Measurements from ENCODE around the gene FBXO24. TPM values are rescaled to one million over a fixed set of nuclear protein-coding genes. Genes with fewer than 3 reads are reported as not detected.
"Not testable (repeated sequence)": the region's sequence is repeated elsewhere in the genome, so short reads cannot be mapped to it uniquely, and the experiment has no call there.

The FBXO24 gene
- 1 to 10 TPM in 1 of 6 donors, under 1 TPM in 2, not detected in 3; 0.63 to 4.2 (median 0.77) TPM for total RNA-seq

DNA sequence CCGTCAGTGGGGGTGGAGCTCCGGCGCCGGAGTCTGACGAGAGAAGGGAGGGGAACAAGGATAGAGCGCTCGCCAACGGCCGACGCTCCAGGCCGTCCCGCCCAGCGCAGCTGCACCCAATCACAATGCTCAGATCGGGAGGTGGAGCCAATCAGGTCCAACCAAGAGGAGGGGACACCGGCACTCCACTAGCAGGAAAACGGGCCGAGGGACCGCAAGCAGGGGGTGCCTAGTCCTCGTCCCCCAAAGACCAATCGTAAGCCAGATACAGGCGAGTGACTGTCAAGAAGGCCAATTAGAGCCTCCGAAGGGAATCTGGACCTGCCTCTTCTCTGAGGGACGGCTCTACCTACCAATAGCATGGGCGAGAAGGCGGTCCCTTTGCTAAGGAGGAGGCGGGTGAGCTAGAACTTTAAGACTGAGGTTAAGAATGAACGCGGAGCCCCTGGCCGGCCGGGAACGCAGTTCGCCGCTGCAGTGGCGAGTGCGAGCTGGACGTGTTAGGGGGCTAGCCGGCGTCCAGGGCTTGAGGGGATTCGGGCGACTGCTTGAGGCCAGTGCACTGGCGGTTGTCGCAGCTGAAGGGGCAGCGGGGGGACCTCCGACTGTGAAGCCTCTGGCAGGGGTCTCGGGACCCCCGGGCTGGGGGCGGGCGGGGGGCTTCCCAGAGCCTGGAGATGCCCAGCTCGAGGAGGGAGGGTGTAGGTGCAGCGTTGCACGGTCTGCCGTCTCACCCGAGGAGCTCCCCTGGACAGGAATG, at the start of gene FBXO24:
FBXO24 (plus strand) TSS at position 63 of the 760 bp plus-strand sequence; CDS start at position 361, 298 bp downstream.
- Histone ChIP-seq H3K36me3 (peaks cover 6 to 13% (median 10%) of the 10 kb centered on the region in 4 donors), H3K27me3 (no peaks in the 10 kb centered on the region), H3K4me3 (peak within 1 kb of the TSS; percentile 85 to 98 (median 88)), H3K4me1 (peaks cover 34 to 56% (median 48%) of the 10 kb centered on the region in 4 donors), H3K9me3 (no peaks in the 10 kb centered on the region), H3K27ac (peak within 1 kb of the TSS; percentile 96 to 100 (median 98))
- DNase-seq (peak; percentile 98 to 99), ATAC-seq (ENCODE audit: low FRiP score in 2 of 2) (peak; percentile 94 to 97)
- TF ChIP-seq POLR2A (IDR thresholded peaks at IDR 0.05) (no peak), POLR2AphosphoS5 (IDR thresholded peaks at IDR 0.05) (peak in 1 of 2 donors; percentile 4)
- TF ChIP-seq, protein P1, sequence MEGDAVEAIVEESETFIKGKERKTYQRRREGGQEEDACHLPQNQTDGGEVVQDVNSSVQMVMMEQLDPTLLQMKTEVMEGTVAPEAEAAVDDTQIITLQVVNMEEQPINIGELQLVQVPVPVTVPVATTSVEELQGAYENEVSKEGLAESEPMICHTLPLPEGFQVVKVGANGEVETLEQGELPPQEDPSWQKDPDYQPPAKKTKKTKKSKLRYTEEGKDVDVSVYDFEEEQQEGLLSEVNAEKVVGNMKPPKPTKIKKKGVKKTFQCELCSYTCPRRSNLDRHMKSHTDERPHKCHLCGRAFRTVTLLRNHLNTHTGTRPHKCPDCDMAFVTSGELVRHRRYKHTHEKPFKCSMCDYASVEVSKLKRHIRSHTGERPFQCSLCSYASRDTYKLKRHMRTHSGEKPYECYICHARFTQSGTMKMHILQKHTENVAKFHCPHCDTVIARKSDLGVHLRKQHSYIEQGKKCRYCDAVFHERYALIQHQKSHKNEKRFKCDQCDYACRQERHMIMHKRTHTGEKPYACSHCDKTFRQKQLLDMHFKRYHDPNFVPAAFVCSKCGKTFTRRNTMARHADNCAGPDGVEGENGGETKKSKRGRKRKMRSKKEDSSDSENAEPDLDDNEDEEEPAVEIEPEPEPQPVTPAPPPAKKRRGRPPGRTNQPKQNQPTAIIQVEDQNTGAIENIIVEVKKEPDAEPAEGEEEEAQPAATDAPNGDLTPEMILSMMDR (IDR thresholded peaks at IDR 0.05) = peak in 1 of 6 experiments; percentile 7
- 0% methylated on average over 20 to 31 of the region's 53 CpGs for WGBS, 2 donors

- ATAC-seq (ENCODE audit: low FRiP score in 2 of 2) = not testable (repeated sequence)
Observed at GRCh38 chr7:100536695-100537094, 49.4 kb upstream of the FBXO24 start.

DNA sequence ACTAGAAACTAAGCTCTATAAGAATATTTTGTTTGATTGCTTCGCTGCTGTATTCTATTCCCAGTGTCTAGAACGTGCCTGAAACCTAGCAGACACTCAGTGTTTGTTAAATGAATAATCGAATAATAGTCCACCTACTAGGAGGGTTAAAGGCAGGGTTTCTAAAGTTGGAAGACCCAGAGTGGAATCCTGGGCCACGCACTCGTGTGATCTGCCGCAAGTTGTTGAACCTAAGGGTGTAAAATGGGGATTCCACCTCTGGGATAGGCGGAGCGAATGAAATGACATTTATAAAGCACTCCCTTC, 47.8 kb upstream of the FBXO24 start:
- Histone ChIP-seq H3K27ac (peak overlapping the region in 2 of 4 donors; percentile 36 to 45), H3K4me1 (peaks cover 12 to 25% (median 19%) of the 10 kb centered on the region in 4 donors), H3K9me3 (no peaks in the 10 kb centered on the region), H3K36me3 (no peaks in the 10 kb centered on the region), H3K4me3 (peak overlapping the region in 3 of 4 donors; percentile 12 to 100 (median 37)), H3K27me3 (no peaks in the 10 kb centered on the region)
- TF ChIP-seq, protein P1 (IDR thresholded peaks at IDR 0.05) = no peak
- TF ChIP-seq EP300 (IDR thresholded peaks at IDR 0.05) = no peak
- no peak for TF ChIP-seq POLR2AphosphoS5 (IDR thresholded peaks at IDR 0.05)
- TF ChIP-seq POLR2A (IDR thresholded peaks at IDR 0.05) = no peak
- DNase-seq = no peak
- 13% methylated on average over 8 of the region's 8 CpGs for WGBS, 2 donors
- no peak for ATAC-seq (ENCODE audit: low FRiP score in 2 of 2)

More at GRCh38 chr7:100536695-100537094, 49.4 kb upstream of the FBXO24 start:
- 82 to 94% methylated on average over 2 of the region's 2 CpGs for WGBS, 2 donors
- not testable (repeated sequence) for H3K36me3 ChIP-seq, H3K27me3 ChIP-seq, H3K4me3 ChIP-seq, DNase-seq, H3K27ac ChIP-seq, H3K9me3 ChIP-seq
- H3K4me1 ChIP-seq = peaks cover 12 to 25% (median 17%) of the 10 kb centered on the region in 4 donors

- no peaks in the 10 kb centered on the region for H3K36me3 ChIP-seq
- peak; percentile 99 to 100 for ATAC-seq (ENCODE audit: low FRiP score in 2 of 2)
- peaks cover 15 to 30% (median 21%) of the 10 kb centered on the region in 4 donors for H3K4me1 ChIP-seq
- peak within 1 kb of the TSS; percentile 71 to 84 (median 79) for H3K27ac ChIP-seq
- WGBS, 2 donors = 0 to 1% methylated on average over 28 to 59 of the region's 60 CpGs
- DNase-seq = peak; percentile 99 to 100
- no peaks in the 10 kb centered on the region for H3K27me3 ChIP-seq
- H3K4me3 ChIP-seq = peak within 1 kb of the TSS; percentile 83 to 100 (median 94)
- H3K9me3 ChIP-seq = no peaks in the 10 kb centered on the region
- TF ChIP-seq, protein P1 (IDR thresholded peaks at IDR 0.05) = peak in 2 of 6 experiments; percentile 17 to 33
- TF ChIP-seq EP300 (IDR thresholded peaks at IDR 0.05) (peak in 1 of 4 donors; percentile 13), POLR2A (IDR thresholded peaks at IDR 0.05) (peak in 2 of 4 donors; percentile 63 to 86), POLR2AphosphoS5 (IDR thresholded peaks at IDR 0.05) (peak; percentile 63 to 82)
Observed at GRCh38 chr7:100538654-100539435, 47.3 kb upstream of the FBXO24 start, which contains the start of gene AGFG2. TSS of gene AGFG2 (plus strand) at chr7:100539203. CDS start at chr7:100539347, 144 bp downstream.

DNA sequence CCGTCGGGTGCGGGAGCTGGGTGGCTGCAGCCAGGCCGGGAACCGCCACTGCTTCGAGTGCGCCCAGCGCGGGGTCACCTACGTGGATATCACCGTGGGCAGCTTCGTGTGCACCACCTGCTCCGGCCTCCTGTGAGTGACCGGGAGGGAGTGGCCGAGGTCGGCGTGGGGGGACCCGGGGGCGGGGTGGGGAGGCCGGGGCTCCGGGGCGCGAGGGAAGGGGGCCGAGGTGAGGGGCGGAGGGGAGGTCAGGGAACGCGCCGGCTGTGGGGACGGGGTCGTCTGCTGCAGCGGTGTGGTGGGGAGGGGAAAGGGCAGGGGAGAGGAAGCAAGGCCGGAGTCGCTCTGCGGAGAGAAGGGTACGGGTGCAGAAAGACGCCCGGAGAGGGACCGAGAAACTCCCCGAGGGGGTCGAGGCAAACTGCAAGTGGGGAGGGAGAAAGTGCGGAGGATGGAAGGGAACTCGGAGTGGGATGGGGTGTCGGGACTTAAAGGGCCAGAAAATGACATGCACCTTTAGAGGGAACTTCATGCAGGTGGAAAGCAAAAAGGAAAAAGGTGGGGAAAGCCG, 46.6 kb upstream of the FBXO24 start:
- DNase-seq = no peak
- H3K36me3 ChIP-seq = no peaks in the 10 kb centered on the region
- no peaks in the 10 kb centered on the region for H3K9me3 ChIP-seq
- TF ChIP-seq EP300 (IDR thresholded peaks at IDR 0.05) (no peak), POLR2AphosphoS5 (IDR thresholded peaks at IDR 0.05) (no peak), POLR2A (IDR thresholded peaks at IDR 0.05) (no peak)
- TF ChIP-seq, protein P1 (IDR thresholded peaks at IDR 0.05) = no peak
- no peaks in the 10 kb centered on the region for H3K27me3 ChIP-seq
- peak overlapping the region; percentile 83 to 100 (median 94) for H3K4me3 ChIP-seq
- whole genome bisulfite sequencing, 2 donors = 0 to 1% methylated on average over 16 to 19 of the region's 44 CpGs
- H3K4me1 ChIP-seq = peaks cover 22 to 37% (median 27%) of the 10 kb centered on the region in 4 donors
- ATAC-seq (ENCODE audit: low FRiP score in 2 of 2) = no peak
- H3K27ac ChIP-seq = peak overlapping the region; percentile 71 to 84 (median 79)

Measured in upper lobe of left lung (tissue), 6 donors.